Keratinocyte (primary cell): Measurements from ENCODE around the gene CMAS.

Experiments
- EZH2 ChIP-seq: IDR thresholded peaks from one replicate; pipeline ENCODE4 v1.6.1; 2012; ENCODE audit warnings: inconsistent platforms, mild to moderate bottlenecking, low read length, moderate library complexity
- TF ChIP-seq, protein P1 (sequence below), 3 experiments: IDR thresholded peaks in 1 of 3; conservative IDR thresholded peaks in 1 of 3; optimal IDR thresholded peaks in 1 of 3; 2 replicates in 2 of 3; 3 replicates in 1 of 3; pipeline versions ENCODE3 to v1.5.1; 2011; ENCODE audit warnings: low read length in 3 of 3, mild to moderate bottlenecking in 3 of 3, moderate library complexity in 2 of 3, control low read depth in 1 of 3, inconsistent platforms in 1 of 3; ENCODE audit not compliant: insufficient read depth in 2 of 3; ENCODE audit errors: extremely low read depth in 1 of 3

DNA sequence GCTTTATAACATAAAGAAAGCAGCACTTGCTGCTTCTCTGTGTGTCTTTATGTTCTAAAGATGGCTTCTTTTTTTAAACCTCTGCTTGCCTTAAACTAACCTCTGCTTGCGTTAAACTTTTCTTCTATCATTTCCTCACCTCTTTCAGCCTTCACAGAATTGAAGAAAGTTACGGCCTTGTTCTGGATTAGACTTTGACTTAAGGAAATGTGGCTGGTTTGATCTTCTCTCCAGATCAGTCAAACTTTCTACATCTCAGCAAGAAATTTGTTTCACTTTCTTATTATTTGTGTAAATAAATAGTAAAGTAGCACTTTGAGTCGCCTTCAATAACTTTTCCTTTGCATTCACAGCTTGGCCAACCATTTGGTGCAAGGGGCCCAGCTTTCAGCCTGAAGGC is 64.2 kb downstream of the CMAS start:
- TF ChIP-seq, protein P1, sequence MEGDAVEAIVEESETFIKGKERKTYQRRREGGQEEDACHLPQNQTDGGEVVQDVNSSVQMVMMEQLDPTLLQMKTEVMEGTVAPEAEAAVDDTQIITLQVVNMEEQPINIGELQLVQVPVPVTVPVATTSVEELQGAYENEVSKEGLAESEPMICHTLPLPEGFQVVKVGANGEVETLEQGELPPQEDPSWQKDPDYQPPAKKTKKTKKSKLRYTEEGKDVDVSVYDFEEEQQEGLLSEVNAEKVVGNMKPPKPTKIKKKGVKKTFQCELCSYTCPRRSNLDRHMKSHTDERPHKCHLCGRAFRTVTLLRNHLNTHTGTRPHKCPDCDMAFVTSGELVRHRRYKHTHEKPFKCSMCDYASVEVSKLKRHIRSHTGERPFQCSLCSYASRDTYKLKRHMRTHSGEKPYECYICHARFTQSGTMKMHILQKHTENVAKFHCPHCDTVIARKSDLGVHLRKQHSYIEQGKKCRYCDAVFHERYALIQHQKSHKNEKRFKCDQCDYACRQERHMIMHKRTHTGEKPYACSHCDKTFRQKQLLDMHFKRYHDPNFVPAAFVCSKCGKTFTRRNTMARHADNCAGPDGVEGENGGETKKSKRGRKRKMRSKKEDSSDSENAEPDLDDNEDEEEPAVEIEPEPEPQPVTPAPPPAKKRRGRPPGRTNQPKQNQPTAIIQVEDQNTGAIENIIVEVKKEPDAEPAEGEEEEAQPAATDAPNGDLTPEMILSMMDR (optimal IDR thresholded peaks at IDR 0.05 in 1 of 3, IDR thresholded peaks at IDR 0.05 in 1 of 3, conservative IDR thresholded peaks at IDR 0.05 in 1 of 3; ENCODE audit: extremely low read depth in 1 of 3, insufficient read depth in 2 of 3, low read length in 3 of 3): no peak
- TF ChIP-seq EZH2: no peak
